Gastroesophageal sphincter (tissue), 3 donors: ENCODE measurements around the gene SCRT2.

ENCODE experiments used
- CTCF ChIP-seq, 4 experiments: fragments of 200-600 bp in 2 of 4; fragments of 450-650 bp in 2 of 4; sonication (generic) in 1 of 4; IDR thresholded peaks; one replicate each; pipeline ENCODE4 v1.5.1; 2017 to 2019; ENCODE audit warnings: antibody characterized with exemption in 4 of 4, mild to moderate bottlenecking in 2 of 4, moderate library complexity in 2 of 4
- POLR2A ChIP-seq, 2 donors: fragments of 450-650 bp; IDR thresholded peaks; one replicate each; pipeline ENCODE4 v1.6.1; 2017; ENCODE audit warnings: antibody characterized with exemption in 2 of 2, mild to moderate bottlenecking in 2 of 2, moderate library complexity in 1 of 2

- no peak for TF ChIP-seq CTCF (IDR thresholded peaks at IDR 0.05)
- TF ChIP-seq POLR2A (IDR thresholded peaks at IDR 0.05), result no peak
These were observed 21.2 kb downstream of the SCRT2 start for GRCh38 chr20:654417-654750.
